Effector memory CD4-positive, alpha-beta T cell (primary cell): ENCODE results near the gene FASN.

Experiments
- DNase-seq, 3 donors: peaks; one replicate each; pipeline ENCODE4 v3.0.0-alpha.2; 2020
- H3K27ac ChIP-seq: 2 replicates; pipeline ENCODE4 v1.7.0; 2013; ENCODE audit warnings: mild to moderate bottlenecking, low read length, moderate library complexity; ENCODE audit not compliant: insufficient read depth, poor library complexity, severe bottlenecking
- H3K27me3 ChIP-seq: replicated peaks from 2 replicates; pipeline ENCODE4 v1.7.0; 2013; ENCODE audit warnings: mild to moderate bottlenecking, low read length; ENCODE audit not compliant: insufficient read depth, control insufficient read depth, poor library complexity, severe bottlenecking
- H3K36me3 ChIP-seq: 2 replicates; pipeline ENCODE4 v1.7.0; 2013; ENCODE audit warnings: mild to moderate bottlenecking, low read length, moderate library complexity; ENCODE audit not compliant: control insufficient read depth, insufficient read depth
- H3K4me1 ChIP-seq: 2 replicates; pipeline ENCODE4 v1.7.0; 2013; ENCODE audit warnings: low read length, mild to moderate bottlenecking; ENCODE audit not compliant: control insufficient read depth, insufficient read depth, poor library complexity, severe bottlenecking
- H3K4me3 ChIP-seq: 2 replicates; pipeline ENCODE4 v1.7.0; 2013; ENCODE audit warnings: low read length, low read depth, mild to moderate bottlenecking; ENCODE audit not compliant: insufficient read depth, poor library complexity, severe bottlenecking
- H3K9me3 ChIP-seq: 2 replicates; pipeline ENCODE4 v1.7.0; 2013; ENCODE audit warnings: mild to moderate bottlenecking, low read length, moderate library complexity; ENCODE audit not compliant: control insufficient read depth

Gene FASN

GRCh38 chr17:82050152-82050760 is 47.8 kb downstream of the FASN start:
- H3K36me3 ChIP-seq = peaks cover 23% of the 10 kb centered on the region
- H3K27me3 ChIP-seq = no peaks in the 10 kb centered on the region
- DNase-seq = no peak
- no peak overlapping the region for H3K27ac ChIP-seq
- no peaks in the 10 kb centered on the region for H3K9me3 ChIP-seq
- peaks cover 25% of the 10 kb centered on the region for H3K4me1 ChIP-seq
- H3K4me3 ChIP-seq = peak overlapping the region; percentile 50

GRCh38 chr17:82049521-82049971 is 48.5 kb downstream of the FASN start:
- H3K4me3 ChIP-seq = no peak overlapping the region
- H3K4me1 ChIP-seq = peaks cover 25% of the 10 kb centered on the region
- no peaks in the 10 kb centered on the region for H3K9me3 ChIP-seq
- no peak for DNase-seq
- no peak overlapping the region for H3K27ac ChIP-seq
- no peaks in the 10 kb centered on the region for H3K27me3 ChIP-seq
- peaks cover 16% of the 10 kb centered on the region for H3K36me3 ChIP-seq

DNA sequence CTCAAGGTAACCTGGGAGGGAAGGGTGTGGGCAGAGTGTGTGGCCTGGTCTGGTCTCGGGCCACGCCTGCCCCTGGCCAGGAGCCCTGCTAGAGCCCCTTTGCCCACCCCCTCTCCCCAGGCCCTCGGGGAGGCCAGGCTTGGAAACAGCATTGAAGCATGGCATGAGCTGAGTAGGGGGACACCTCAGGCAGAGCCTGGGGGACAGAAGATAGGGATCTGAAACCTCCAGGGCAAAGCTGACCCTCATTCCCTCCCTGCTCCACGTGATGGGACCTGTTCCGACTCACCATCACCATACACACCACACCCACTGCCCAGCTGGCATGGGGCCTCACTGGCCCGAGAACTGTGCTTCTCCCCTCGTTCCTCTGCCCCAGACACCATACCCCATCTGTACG is 48.9 kb downstream of the FASN start:
- no peak for DNase-seq
- H3K36me3 ChIP-seq = peaks cover 11% of the 10 kb centered on the region
- no peaks in the 10 kb centered on the region for H3K27me3 ChIP-seq
- H3K9me3 ChIP-seq = no peaks in the 10 kb centered on the region
- H3K4me1 ChIP-seq = peaks cover 25% of the 10 kb centered on the region
- no peak overlapping the region for H3K27ac ChIP-seq
- H3K4me3 ChIP-seq = no peak overlapping the region

DNA sequence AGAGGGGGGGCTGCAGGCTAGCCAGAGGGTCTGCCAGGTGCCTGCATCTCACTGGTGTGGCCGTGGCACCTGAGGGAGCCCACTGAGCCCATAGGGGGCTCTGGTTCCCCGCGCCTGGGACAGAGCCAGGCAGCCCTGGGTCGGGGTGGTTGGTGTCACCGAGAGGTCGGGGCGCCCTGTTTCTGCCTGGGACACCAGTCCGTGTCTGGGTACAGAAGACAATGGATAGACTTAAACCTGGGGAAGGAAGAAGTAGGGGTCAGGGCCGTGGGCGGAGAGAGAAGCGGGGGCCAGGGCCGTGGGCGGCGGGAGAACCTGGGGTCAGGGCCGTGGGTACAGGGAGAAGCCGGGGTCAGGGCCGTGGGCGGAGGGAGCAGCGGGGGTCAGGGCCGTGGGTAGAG is 49.5 kb downstream of the FASN start:
- DNase-seq = no peak
- Histone ChIP-seq H3K9me3 (no peaks in the 10 kb centered on the region), H3K4me3 (no peak overlapping the region), H3K36me3 (peaks cover 6% of the 10 kb centered on the region), H3K4me1 (peaks cover 23% of the 10 kb centered on the region), H3K27me3 (no peaks in the 10 kb centered on the region), H3K27ac (no peak overlapping the region)

DNA sequence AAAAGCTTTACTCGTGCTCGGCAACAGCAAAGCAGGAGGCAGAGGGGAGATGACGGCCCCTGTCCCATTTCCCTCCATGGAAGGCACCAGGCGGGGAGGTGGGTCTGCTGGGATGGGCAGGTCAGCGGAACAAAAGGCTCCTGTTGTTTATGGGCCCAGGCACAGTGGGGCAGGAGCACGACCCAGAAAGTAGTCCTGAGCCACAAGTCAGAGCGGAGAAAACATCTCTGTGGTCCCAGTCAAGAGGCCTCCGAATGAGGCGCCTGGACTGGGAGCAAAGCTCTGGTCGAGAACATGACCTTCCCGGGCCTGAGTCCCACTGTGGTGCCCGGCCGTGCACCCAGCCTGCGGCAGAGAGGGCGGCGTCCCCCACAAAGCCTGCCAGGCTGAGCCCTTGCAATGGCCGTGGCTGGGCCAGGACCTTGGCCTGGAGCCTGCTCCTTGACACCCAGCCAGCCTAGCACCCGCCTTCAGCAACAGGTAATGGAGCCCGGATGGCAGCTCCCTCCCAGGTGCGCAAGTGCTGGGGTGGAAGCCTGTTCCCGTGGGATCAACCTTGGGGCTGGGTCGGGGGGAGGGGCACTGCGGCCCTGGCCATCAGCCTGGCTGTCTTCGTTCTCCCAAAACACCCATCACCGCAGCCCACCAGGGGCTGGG is 50.0 kb downstream of the FASN start:
- no peak for DNase-seq
- Histone ChIP-seq H3K27me3 (no peaks in the 10 kb centered on the region), H3K4me3 (no peak overlapping the region), H3K27ac (no peak overlapping the region), H3K4me1 (peaks cover 18% of the 10 kb centered on the region), H3K9me3 (no peaks in the 10 kb centered on the region), H3K36me3 (peaks cover 4% of the 10 kb centered on the region)

DNA sequence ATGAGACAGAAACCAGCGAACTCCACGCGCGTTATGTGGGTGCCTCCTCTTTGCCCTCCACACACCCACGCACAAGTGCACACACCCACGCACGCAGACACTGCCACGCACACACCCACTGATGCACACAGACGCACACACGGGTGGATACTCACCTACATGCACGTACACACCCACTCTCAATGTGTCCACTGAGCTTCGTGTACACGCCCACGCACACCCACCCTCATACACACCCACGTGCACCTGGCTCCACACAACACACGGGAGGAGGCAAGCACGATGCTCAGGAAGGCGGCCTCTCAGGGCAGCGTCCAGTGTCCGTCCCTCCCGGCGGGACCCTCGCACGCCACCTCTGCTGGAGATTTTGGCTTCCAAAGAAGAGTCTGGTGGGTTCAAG is 50.7 kb downstream of the FASN start:
- Histone ChIP-seq H3K36me3 (peaks cover 4% of the 10 kb centered on the region), H3K27ac (no peak overlapping the region), H3K4me1 (peaks cover 12% of the 10 kb centered on the region), H3K27me3 (no peaks in the 10 kb centered on the region), H3K4me3 (no peak overlapping the region), H3K9me3 (no peaks in the 10 kb centered on the region)
- no peak for DNase-seq

- DNase-seq = no peak
Measured at GRCh38 chr17:82046903-82047302, 51.1 kb downstream of the FASN start.

GRCh38 chr17:82045936-82046484 is 52.0 kb downstream of the FASN start:
- Histone ChIP-seq H3K4me1 (peaks cover 9% of the 10 kb centered on the region), H3K9me3 (no peaks in the 10 kb centered on the region), H3K36me3 (peaks cover 4% of the 10 kb centered on the region), H3K27me3 (no peaks in the 10 kb centered on the region), H3K4me3 (no peak overlapping the region), H3K27ac (no peak overlapping the region)
- DNase-seq = no peak

More at GRCh38 chr17:82046903-82047302, 51.1 kb downstream of the FASN start:
- Histone ChIP-seq H3K27ac (no peak overlapping the region), H3K36me3 (peaks cover 4% of the 10 kb centered on the region), H3K27me3 (no peaks in the 10 kb centered on the region), H3K4me3 (no peak overlapping the region), H3K4me1 (peaks cover 9% of the 10 kb centered on the region), H3K9me3 (no peaks in the 10 kb centered on the region)

- Histone ChIP-seq H3K9me3 (no peaks in the 10 kb centered on the region), H3K27me3 (no peaks in the 10 kb centered on the region), H3K36me3 (peaks cover 4% of the 10 kb centered on the region), H3K4me3 (no peak overlapping the region), H3K27ac (no peak overlapping the region), H3K4me1 (no peaks in the 10 kb centered on the region)
- no peak for DNase-seq
Measured at GRCh38 chr17:82043507-82043906, 54.5 kb downstream of the FASN start.

- Histone ChIP-seq H3K36me3 (peaks cover 4% of the 10 kb centered on the region), H3K27me3 (no peaks in the 10 kb centered on the region), H3K27ac (no peak overlapping the region), H3K4me1 (no peaks in the 10 kb centered on the region), H3K9me3 (no peaks in the 10 kb centered on the region), H3K4me3 (no peak overlapping the region)
- DNase-seq = no peak
Measured at GRCh38 chr17:82042649-82043048, 55.4 kb downstream of the FASN start.
